PC-3 (cell line): ENCODE measurements around the gene SLCO2B1.
"Not testable (repeated sequence)": the region's sequence is repeated elsewhere in the genome, so short reads cannot be mapped to it uniquely, and the experiment has no call there.

ENCODE experiments used
- EZH2 ChIP-seq: fragments of 300-600 bp; sonication (generic); IDR thresholded peaks from one replicate; pipeline ENCODE4 v1.6.1; 2017; ENCODE audit warnings: antibody characterized with exemption, mild to moderate bottlenecking, low read length; ENCODE audit not compliant: unreplicated experiment
- EZH2phosphoT487 ChIP-seq: fragments of 300-600 bp; sonication (generic); IDR thresholded peaks from 2 replicates; pipeline ENCODE4 v1.6.1; 2018; ENCODE audit warnings: mild to moderate bottlenecking, antibody characterized with exemption, low read length, borderline replicate concordance
- TF ChIP-seq, protein P1 (sequence below): fragments of 300-600 bp; sonication (generic); conservative IDR thresholded peaks from 2 replicates; pipeline ENCODE4 v1.5.1; 2017; ENCODE audit warnings: antibody characterized with exemption, low read depth, mild to moderate bottlenecking, low read length

DNA sequence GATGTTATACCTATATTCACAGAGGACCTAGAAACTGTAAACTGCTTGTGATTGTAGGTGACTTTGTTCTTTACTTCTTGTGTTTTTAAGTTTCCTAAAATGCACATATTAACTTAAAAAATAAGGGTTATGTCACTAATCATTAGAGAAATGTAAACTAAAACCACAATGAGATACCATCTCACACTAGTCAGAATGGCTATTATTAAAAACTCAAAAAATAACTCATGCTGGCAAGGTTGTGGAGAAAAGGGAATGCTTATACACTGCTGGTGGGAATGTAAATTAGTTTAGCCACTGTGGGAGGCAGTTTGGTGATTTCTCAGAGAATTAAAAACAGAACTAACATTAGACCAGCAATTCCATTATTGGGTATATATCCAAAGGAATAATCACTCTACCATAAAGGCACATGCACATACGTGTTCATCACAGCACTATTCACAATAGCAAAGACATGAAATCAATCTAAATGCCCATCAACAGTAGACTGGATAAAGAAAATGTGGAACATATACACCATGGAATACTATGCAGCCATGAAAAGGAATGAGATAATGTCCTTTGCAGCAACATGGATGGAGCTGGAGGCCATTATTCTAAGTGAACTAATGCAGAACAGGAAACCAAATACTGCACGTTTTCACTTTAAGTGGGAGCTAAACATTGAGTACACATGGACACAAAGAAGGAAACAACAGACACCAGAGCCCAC is 44.8 kb upstream of the SLCO2B1 start:
- not testable (repeated sequence) for TF ChIP-seq EZH2, EZH2phosphoT487
- TF ChIP-seq, protein P1, sequence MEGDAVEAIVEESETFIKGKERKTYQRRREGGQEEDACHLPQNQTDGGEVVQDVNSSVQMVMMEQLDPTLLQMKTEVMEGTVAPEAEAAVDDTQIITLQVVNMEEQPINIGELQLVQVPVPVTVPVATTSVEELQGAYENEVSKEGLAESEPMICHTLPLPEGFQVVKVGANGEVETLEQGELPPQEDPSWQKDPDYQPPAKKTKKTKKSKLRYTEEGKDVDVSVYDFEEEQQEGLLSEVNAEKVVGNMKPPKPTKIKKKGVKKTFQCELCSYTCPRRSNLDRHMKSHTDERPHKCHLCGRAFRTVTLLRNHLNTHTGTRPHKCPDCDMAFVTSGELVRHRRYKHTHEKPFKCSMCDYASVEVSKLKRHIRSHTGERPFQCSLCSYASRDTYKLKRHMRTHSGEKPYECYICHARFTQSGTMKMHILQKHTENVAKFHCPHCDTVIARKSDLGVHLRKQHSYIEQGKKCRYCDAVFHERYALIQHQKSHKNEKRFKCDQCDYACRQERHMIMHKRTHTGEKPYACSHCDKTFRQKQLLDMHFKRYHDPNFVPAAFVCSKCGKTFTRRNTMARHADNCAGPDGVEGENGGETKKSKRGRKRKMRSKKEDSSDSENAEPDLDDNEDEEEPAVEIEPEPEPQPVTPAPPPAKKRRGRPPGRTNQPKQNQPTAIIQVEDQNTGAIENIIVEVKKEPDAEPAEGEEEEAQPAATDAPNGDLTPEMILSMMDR: not testable (repeated sequence)
